Ascending aorta (tissue), 2 donors: ENCODE measurements around the gene ULK4. TPM values are rescaled to one million over a fixed set of nuclear protein-coding genes. Genes with fewer than 3 reads are reported as not detected.

Source experiments
- DNase-seq, 2 donors: peaks; one replicate each; pipeline ENCODE4 v3.0.0-alpha.2; 2019; ENCODE audit warnings: low spot score in 2 of 2
- H3K27ac ChIP-seq, 2 donors: fragments of 200-600 bp; sonication (generic); one replicate each; pipeline ENCODE4 v1.5.1; 2016 to 2017; ENCODE audit warnings: mild to moderate bottlenecking in 1 of 2
- H3K27me3 ChIP-seq: fragments of 200-600 bp; sonication (generic); one replicate; pipeline ENCODE4 v1.5.1; 2017
- H3K36me3 ChIP-seq, 2 donors: fragments of 200-600 bp; sonication (generic); one replicate each; pipeline ENCODE4 v1.5.1; 2016
- H3K4me1 ChIP-seq, 2 donors: fragments of 200-600 bp; sonication (generic); one replicate each; pipeline ENCODE4 v1.5.1; 2016 to 2017; ENCODE audit warnings: mild to moderate bottlenecking in 1 of 2
- H3K4me3 ChIP-seq, 2 donors: fragments of 200-600 bp; sonication (generic); one replicate each; pipeline ENCODE4 v1.5.1; 2016 to 2017; ENCODE audit warnings: mild to moderate bottlenecking in 1 of 2
- H3K9me3 ChIP-seq, 2 donors: fragments of 200-600 bp; sonication (generic); one replicate each; pipeline ENCODE4 v1.5.1; 2016
- CTCF ChIP-seq, 3 experiments: fragments of 200-600 bp in 2 of 3; fragments of 450-650 bp in 1 of 3; sonication (generic) in 2 of 3; IDR thresholded peaks; one replicate each; pipeline ENCODE4 v1.5.1; 2016 to 2019; ENCODE audit warnings: antibody characterized with exemption in 3 of 3, mild to moderate bottlenecking in 1 of 3, moderate library complexity in 1 of 3
- intact Hi-C: fragments of 100-400 bp; cut with DNase I; formaldehyde crosslinking; loops from one replicate; pipeline ENCODE4 v1.15.1; 2023
- total RNA-seq: library from RNA; depleted of rRNA; stranded (reverse); fragments of >200 nt; gene quantifications from one replicate; pipeline ENCODE4 v1.1.0, GENCODE V29; 2016

ULK4 gene
- total RNA-seq, 1 donor from 2014 or later, result 4.2 TPM

DNA sequence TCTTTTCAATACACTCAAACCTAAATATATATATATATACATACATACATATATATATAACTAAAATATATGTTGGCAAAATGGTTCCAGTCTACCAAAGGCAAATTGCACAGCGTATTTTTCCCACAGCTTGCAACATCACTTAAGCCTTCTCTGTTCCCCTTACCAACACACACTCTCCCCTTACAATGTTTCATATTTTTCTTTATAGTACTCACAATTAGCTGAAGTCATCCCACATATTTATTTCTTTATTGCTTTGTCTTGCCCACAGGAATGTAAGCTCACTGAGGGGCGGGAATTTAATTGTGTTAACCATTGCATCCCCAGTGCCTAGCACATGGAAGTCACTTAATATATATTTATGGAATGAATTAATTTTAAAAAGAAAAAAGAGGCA is 288.3 kb downstream of the ULK4 start:
- Histone ChIP-seq H3K4me3 (no peak overlapping the region), H3K27me3 (no peaks in the 10 kb centered on the region), H3K4me1 (no peaks in the 10 kb centered on the region), H3K36me3 (no peaks in the 10 kb centered on the region), H3K9me3 (peaks cover 0 to 7% of the 10 kb centered on the region in 2 donors), H3K27ac (no peak overlapping the region)
- no peak for DNase-seq
- intact Hi-C loops, result no loop called here
- no peak for TF ChIP-seq CTCF (IDR thresholded peaks at IDR 0.05)

DNA sequence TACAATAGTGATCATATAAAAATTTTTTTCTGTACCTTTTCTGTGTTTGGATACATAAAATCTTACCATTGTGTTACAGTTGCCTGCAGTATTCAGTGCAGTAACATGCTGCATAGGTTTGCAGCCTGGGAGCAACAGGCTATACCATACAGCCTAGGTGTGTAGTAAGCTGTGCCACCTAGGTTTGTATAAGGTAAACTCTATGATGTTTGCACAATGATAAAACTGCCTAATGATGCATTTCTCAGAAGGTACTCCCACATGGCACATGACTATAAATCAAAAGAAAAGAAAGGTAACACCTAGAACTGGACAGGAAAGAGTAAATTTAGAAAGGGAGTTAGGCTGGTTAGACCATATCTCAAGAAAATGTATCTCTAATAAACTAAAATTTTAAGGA is 293.5 kb downstream of the ULK4 start:
- intact Hi-C loops, result no loop called here
- TF ChIP-seq CTCF (IDR thresholded peaks at IDR 0.05), result no peak
- DNase-seq, result no peak

DNA sequence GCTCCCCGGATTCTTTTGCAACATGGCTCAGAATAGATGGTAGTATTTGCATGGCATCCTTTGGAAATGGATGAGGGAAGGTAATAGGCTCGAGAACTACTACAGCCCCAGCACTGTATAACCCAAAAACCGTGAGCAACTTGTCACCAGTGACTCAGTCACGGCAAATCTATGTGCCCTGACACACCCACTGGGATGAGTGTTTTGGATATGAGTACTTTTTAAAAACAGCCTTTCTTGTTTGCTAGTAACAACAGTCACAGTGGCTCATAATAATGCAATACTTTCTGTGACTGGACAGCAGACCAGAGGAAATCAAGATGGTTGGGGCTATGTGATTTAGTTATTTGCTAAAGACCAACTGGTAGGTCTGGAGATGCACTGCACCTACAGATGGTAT is 299.6 kb downstream of the ULK4 start:
- TF ChIP-seq CTCF (IDR thresholded peaks at IDR 0.05), result no peak
- Histone ChIP-seq H3K27me3 (no peaks in the 10 kb centered on the region), H3K27ac (no peak overlapping the region), H3K4me1 (no peaks in the 10 kb centered on the region), H3K36me3 (peaks cover 0 to 3% of the 10 kb centered on the region in 2 donors), H3K4me3 (no peak overlapping the region), H3K9me3 (no peaks in the 10 kb centered on the region)
- intact Hi-C loops, result no loop called here
- no peak for DNase-seq

More for the DNA sequence above, 293.5 kb downstream of the ULK4 start:
- H3K9me3 ChIP-seq, result peaks cover 0 to 7% of the 10 kb centered on the region in 2 donors
- H3K27me3 ChIP-seq, result no peaks in the 10 kb centered on the region
- H3K4me3 ChIP-seq, result no peak overlapping the region
- H3K27ac ChIP-seq, result no peak overlapping the region
- peaks cover 0 to 3% of the 10 kb centered on the region in 2 donors for H3K36me3 ChIP-seq
- no peaks in the 10 kb centered on the region for H3K4me1 ChIP-seq

- no peak overlapping the region for H3K4me3 ChIP-seq
- H3K27me3 ChIP-seq, result no peaks in the 10 kb centered on the region
- no peak overlapping the region for H3K27ac ChIP-seq
- intact Hi-C loops, result no loop called here
- no peak for TF ChIP-seq CTCF (IDR thresholded peaks at IDR 0.05)
- no peaks in the 10 kb centered on the region for H3K9me3 ChIP-seq
- DNase-seq, result no peak
- no peaks in the 10 kb centered on the region for H3K4me1 ChIP-seq
- peaks cover 0 to 3% of the 10 kb centered on the region in 2 donors for H3K36me3 ChIP-seq
Measured at GRCh38 chr3:41661796-41662195, 300.1 kb downstream of the ULK4 start.

- intact Hi-C loops, result no loop called here
- TF ChIP-seq CTCF (IDR thresholded peaks at IDR 0.05), result no peak
Measured at GRCh38 chr3:41660510-41660909, 301.4 kb downstream of the ULK4 start.

More at GRCh38 chr3:41660510-41660909, 301.4 kb downstream of the ULK4 start:
- Histone ChIP-seq H3K4me1 (no peaks in the 10 kb centered on the region), H3K36me3 (no peaks in the 10 kb centered on the region), H3K9me3 (no peaks in the 10 kb centered on the region), H3K4me3 (no peak overlapping the region), H3K27ac (no peak overlapping the region), H3K27me3 (no peaks in the 10 kb centered on the region)
- no peak for DNase-seq
